Activated CD4-positive, alpha-beta T cell treated with anti-CD3 and anti-CD28 coated beads, Interleukin-2, amount 50 U/mL, for 4 hours (primary cell): ENCODE data around the gene TRAF1.
A peak's percentile ranks its signal among the peaks of the same experiment; 100 is the strongest.

ENCODE experiments used
- DNase-seq, 2 experiments: peaks; one replicate each; pipeline ENCODE4 v3.0.0-alpha.2; 2020

Gene TRAF1

DNA sequence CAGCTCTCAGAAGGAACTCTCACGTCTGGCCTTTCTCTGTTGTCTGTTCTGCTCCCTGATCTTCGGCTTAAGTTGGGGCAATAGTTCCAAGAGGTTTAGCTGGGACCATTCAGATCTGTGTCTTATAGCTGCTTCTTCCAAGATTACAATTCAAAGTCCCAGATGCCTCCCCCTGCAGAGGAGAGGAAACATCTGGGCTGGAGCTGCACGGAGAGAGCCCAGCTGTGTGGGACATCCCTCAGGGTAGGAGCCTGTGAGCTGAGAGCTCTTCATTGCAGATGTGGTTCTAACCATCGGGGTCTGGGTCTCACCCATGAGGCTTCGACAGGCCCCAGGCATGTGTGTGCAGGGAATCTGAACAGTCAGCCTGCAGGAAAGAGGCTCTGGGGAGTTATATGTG is 40.6 kb downstream of the TRAF1 start:
- DNase-seq: no peak

DNA sequence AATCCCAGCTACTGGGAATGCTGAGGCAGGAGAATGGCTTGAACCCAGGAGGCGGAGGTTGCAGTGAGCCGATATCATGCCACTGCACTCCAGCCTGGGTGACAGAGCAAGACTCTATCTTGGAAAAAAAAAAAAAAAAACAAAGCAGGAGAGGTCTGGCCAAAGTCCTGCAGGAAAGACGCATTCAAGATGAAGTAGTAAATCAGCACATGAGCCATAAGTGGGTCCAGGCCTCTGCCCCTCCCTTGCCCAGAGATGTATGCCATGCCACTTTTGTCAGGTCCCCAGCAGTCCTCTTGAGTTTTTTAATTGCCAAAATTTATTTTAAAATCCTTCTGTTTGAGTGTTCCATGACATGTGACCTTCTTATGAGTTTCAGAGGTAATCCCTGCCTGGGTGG is 41.1 kb downstream of the TRAF1 start:
- DNase-seq: no peak

DNA sequence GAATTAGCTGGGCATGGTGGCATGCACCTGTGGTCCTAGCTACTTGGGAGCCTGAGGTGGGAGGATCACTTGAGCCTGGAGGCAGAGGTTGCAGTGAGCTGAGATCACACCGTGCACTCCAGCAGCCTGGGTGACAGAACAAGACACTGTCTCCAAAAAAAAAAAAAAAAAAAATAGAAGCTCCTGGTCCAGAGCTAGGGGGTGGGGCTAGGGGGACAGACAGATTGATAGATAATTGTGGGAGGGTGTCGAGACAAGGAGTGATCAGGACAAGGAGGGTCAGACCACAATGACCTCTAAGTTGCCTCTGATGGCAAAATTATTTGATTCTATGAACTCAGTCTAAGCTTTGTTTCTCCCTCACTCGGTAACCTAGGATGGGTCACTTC is 43.0 kb downstream of the TRAF1 start:
- DNase-seq: no peak

DNA sequence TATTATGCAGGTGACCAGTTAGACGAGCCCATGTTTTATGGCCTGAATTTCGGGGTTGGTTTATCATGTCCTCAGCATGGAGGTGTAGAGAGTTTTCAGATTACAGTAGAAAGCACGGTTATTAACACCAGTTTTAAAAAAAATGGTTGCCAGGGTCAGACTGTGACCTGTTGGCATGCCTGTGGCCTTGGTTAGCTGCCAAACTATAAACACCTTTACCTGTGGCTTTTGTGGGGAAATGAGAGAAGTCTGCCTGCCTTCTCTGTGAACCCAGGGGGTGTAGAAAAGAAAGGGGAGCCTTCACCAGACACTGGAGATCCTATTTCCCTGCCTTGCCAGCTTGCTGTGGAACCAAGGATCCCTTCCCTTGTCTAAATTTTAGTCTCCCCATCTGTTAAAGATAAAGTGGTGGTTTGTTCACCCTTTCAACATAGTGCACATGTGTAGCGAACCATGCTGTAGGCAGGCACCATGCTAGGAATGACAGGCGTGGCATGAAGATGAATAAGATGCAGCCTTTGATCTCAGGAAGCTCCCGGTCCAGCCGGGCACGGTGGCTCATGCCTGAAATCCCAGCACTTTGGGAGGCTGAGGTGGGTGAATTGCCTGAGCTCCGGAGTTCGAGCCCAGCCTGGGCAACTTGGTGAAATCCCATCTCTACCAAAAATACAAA is 43.5 kb downstream of the TRAF1 start:
- no peak for DNase-seq

DNA sequence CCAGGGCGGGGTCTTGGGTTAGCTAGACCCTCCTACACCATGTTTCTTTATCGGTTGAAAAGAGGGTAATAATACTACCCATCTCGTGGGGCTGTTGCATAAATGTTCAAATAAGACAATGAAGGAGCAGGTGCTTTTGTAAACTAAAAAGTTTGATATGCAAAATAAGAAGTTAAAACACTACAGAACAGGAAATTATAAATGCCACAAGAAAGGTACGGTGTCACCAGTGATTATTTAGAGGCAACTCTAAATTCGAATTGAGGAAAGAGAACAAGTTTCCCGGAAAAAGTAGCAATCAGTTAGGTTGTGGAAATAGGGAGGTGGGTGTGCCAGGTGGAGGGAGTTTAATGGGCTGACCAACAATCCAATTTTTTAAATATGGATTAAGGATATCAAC is 47.1 kb downstream of the TRAF1 start:
- DNase-seq: no peak

DNA sequence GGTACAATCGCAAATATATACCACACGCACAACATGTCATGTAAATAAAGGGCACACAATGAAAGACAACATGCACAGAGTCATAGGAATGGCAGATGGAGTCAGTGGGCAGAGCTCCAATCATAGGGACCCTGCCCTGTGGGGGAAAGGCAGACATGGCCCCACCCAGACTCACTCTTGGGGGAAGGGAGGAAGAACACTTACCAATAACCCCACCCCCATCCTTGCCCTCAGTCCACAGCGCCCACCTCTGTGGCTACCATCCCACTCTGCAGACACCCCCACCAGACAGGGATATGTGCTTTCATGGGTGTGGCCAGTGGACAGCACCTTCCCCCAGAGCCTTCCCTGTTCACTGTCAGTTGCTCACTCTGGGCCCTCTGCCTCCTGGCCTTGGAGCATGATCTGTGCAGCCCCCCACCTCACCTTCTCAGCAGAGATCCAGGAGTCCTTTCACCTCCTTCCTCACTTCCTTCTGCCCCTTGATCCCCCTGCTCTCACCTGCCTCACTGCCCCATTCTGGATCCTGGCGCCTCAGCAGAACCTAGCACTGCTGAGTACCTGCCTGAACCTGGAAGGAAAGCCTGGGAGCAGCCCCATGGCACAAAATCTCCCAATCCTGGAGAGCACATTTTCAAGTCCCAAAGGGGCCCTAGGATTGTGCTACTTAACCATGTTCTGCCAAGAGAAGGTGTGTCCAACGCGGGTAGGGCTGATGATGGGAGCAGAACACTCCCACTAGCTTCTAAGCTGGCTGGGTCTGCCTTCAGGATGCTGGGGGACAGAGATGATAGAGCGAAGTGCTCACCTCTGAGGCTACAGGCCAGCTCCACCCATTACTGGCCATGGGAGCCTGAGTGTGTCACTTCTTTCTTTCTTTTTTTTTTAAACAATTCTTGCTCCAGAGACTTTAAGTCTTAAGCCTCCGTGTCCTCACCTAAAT is 48.1 kb downstream of the TRAF1 start:
- no peak for DNase-seq

DNA sequence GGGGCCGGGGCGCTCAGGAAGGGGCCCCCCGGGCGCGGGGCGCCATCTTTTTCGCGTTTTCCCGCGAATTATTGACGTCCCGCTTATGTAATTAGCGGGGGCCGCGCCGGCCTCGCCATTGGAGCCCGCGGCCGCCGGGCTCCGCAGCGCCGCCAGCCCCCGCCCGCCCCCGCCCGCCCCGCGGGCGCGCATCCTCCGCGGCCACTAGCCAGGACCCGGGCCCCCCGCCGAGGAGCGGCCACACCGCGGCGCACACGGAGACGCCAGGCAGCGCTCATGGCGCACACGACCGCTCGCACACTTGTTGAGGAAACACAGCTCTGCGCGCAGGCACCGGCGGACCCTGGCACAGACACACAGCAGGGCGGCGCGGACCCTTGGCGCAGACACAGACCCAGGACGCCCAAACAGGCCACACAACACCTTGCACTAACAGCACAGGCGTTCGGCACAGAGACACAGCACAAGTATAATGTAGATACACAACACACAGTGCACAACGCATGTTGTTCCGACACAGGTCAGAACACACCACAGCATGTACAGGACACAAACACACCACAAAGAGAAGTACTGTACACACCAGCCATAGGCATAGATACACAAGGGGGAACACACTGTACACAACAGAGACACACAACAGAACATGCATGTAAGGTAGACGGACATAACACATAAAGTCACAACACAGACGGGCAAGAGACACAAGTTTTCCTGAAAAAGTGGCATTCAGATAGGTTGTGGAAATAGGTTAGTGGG is 49.1 kb downstream of the TRAF1 start:
- DNase-seq: no peak

DNA sequence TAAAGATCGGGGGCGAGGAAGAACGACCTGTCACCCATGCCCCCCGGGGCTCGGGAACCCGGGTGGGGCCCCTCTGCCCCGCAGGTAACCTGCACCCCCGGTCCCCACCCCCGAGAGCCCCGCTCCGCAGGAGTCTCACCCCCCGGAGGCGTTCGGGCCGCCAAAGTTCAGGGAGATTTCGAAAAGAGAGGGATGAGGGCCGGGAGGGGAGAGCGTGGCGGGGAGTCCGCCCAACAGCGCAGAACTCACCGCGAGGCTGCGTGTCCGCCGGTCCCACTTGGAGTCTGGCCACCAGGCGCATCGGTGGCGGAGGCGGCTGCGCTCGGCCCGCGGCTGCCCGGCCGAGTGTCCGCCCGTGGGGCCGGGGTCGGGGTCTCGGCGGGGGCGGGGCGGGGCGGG is 49.8 kb downstream of the TRAF1 start, which contains the start of gene PHF19:
Gene PHF19, minus strand, starts transcription at position 347 of the 399 bp plus-strand sequence. CDS start 2,447 bp downstream, outside the sequence.
- DNase-seq: no peak

DNA sequence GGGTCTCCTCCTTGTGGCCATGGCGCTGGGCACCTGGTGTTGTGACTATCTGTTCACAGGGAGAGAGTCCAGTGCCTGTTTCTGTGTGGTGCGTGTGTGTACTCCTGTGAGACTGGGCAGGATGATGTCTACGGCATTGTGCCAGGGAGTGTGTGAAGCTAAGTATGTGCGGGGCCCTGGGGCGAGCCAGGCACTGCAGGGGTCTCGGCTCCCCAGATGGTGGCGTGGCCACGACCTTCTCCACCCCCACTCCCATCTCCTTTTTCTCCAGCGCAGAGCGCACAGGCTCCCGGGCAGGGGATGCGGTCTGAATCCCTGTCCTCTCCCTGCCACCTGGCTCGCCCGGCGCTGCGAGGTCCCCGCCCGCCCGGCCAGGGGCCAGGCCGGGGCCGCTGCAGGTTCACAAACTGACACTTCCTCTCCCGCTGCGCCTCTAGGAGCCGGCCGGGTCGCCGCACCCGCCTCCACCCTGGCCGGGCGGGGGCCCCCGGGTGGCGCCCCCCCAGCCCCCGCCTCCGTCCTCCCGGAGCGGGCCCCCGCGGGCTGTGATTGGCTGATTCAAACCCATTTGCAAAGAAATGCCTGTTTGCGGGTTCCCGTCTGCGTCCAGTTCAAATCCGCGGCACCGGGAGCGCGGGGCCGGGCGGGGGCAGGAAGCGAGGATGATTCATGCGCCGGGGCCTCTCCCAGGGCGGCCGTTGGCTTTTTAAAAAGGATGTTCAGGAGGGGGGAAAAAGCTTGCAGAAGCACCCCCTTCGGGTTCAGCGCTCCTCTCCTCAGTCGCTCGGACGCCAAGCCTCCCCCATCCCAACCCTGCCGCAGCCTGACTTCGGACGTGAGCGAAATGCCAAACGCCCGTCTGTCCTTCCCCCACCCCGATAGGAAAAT is 50.4 kb downstream of the TRAF1 start:
- DNase-seq: peak; percentile 63 to 68

DNA sequence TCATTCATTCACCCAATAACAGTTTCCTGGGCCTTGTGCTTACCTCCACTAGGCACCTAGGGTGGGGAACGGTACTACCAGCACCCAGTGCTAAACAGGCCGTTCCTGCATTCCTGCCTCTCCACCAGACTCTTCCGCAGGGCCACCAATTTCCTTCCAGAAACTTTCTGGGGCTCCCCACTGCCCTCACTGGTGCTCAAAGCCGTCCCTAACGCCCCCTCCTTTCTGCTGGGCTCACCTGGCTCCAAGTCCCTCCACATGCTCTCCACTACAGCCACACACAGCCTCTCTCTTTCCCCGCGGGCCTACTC is 51.0 kb downstream of the TRAF1 start:
- DNase-seq: no peak

DNA sequence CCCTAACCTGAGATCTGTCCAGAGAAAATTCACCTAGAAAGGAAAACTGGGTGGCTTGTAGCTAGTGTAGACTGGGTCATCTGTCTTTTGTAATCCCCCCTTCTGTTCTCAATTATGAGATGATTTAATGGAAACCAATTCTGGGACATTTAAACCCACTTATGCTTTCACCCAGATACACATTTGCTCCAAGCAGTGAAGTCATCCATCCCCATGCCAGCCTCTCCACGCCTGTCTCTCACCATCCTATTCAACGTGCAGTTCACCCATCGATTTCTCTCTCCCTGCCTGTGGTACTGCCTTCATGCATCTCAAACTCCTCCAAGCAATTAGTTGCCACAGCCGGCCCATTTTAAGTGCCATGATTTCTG is 51.4 kb downstream of the TRAF1 start:
- DNase-seq: no peak

DNA sequence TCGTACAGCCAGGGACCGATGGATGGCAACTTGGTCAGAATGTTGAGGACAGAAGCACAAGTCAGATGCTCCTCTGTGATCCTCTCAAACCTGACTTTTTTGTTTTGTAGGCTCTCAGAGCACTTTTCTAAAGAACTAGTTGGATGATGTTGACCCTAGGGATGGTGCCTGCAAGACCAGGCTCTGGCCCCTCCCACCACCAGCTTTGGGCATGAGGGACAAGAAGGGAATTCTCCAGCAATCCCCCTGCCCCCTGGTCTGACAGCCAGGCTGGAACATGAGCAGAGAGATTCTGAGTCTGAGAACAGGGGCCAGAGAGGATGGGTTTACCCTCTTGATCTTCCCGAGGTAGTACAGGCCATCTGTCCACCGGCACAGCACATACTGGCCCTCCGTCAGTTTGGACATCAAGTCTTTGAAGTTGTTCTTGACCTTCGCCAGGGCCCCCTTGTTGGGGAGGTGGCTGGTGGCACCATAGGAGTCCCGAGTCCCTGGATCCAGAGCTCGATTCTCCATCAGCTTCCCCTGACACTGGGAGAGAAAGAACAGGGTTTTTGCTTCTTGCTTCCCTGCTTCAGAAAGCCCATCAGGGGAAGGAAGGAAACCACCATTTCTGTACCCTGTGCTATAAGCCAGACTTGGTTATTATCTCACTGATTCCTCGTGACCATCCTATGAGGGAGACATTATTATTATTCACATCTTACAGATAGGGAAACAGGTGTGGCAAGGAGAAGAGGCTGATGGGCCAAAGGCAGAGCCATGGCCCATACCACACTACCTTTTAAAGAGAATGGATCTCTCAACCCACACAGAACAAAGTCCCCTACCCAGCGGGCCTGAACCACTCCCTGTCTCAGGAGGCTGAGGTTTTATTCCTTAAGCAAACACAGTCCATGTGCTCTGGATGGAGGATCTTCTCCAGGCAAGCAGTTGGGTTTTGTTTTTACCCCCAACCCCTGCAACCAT is 52.1 kb downstream of the TRAF1 start:
- DNase-seq: no peak

DNA sequence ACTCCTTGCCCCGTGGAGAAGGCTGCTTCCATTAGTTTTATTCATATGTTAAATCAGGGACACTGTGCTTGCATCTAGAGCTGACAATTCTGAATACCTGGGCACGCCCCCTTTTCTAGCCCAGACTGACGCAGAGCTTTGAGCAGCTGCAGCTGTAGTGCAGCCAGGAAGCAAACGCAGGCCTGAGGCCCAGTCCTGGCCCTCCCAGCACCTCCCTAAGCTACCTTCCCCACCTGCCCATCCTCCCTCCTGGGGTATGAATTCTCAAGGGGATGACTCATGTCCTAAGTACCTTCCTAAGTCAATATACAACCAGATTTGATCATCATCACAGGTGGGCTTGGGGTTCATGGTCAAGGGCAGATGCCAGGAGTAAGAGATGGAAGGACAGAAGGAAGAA is 53.1 kb downstream of the TRAF1 start:
- no peak for DNase-seq

DNA sequence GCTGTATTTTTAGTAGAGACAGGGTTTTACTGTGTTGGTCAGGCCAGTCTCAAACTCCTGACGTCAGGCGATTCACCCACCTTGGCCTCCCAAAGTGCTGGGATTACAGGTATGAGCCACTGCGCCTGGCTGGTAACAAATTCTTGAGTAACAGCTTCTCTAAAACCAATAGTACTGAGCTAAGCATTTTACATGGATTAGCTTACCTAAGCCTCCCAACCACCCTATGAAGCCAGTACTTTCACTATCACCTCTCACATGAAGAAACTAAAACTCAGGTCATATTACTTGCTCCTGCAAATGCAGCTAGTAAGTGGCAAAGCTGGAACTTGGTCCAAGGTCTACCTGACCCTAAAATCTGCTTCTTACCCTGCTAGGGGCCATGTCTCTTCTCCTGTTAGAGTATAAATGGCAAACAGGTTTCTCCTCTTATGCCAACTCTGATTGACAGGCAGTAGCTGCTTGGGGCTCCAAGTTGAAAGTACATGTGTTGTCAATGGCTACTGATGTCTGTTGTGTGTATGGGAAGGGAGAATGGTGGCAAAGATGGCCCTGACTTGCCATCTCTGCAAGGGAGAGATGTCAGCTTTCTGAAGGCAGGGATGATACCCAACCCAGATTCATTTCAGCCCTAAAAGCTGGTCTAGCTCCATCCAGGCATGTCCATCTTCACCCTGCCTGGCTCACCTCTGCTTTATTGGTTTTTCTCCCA is 53.6 kb downstream of the TRAF1 start:
- DNase-seq: no peak

DNA sequence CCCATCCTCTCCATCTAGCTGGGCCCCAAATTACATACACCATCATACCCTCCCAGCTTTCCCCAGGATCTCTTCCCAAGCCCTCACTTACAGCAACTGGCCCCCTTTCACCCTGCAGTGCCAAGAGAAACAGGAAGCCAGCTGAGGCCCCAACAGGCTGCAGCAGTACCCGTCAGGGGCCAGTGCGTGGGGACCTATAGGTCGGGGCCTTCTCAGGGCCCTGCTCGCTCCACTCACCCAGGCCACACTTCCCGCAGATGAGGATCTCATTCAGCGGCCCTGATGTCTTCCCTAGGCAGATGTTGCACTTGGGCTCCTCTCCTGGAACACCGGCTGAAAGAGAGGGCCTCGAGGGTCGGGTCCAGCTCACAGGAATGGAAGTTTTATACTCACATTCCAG is 56.4 kb downstream of the TRAF1 start:
- no peak for DNase-seq

DNA sequence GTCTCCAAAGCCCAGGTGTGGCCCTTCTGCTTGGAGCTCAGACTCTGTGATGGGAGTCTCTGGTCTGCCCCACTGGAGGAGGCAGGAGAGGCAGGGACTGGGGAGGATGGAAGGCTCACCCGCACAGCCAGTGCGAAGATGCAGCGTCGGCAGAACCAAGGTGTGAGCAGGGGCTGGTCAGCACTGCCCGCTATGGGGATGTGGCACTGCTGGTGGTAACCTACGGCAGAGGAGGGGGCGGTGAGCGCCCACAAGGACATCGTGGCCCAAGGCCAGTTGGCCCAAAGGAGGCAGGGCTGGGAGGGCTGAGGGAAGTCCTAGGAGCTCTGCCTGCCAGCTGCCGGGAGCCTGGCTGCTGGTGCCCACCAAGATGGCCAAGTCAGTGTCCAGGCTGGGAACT is 56.9 kb downstream of the TRAF1 start:
- no peak for DNase-seq

DNA sequence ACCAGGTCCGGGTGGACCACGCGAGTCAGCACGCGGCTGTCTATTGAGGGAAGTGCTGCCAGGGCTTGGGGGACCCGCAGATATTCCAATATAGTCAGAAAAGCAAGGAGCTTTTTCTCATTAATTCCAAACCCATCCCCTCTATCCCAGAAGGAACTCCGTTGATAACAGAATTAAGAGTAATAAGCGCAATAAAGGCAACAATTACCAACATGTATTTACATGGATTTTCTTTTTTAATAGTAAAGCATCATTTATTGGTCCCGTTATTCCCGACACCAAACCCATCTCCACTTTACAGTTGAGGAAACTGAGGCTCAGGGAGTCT is 57.3 kb downstream of the TRAF1 start:
- DNase-seq: no peak

DNA sequence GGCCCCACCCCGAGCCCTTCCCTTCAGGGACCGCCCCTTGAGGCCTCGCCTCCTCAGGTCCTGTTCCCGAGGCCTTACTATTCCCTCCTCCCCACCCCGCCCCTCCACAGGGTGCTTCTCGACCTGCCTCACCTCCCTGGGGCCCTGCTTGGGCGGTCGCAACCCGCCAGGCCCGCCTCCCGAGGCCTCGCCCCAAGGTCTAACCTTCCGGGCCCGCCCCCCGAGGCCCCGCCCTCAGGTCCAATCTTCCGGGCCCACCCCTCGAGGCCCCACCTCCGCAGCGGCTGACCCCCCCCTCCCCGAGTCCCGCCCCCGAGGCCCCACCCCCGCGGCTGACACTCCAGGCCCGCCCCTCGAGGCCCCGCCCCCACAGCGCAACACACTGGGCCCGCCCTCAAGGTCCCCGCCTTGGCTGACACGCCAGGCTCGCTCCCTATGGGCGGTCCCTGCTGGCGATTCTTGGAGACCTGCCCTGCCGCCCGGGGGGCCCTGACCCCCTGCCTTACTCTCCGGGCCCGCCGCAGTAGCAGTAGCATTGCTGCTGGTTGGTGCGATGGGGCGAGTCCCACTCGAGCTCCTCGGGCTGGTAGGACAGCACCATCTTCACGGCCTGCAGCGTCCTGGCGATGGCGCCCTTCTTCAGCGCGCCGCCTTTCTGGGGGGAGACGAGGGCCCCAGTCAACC is 57.8 kb downstream of the TRAF1 start:
- peak; percentile 96 to 97 for DNase-seq

DNA sequence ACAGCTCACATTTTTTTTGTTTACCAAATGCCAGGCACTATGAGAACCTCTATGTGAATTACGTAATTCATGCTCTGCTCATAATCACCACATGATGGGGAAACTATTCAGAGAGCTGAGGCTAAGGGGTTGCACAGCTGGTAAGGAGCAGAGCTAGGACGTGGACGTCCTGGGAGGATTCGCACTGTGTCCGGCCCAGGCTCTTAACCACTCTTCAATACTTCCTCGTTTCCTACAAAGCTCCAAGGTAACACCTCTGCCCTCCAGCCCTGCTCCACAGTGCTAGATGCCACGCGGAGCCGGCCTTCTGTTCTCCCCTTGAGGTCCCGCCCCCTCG is 58.3 kb downstream of the TRAF1 start:
- DNase-seq: no peak

DNA sequence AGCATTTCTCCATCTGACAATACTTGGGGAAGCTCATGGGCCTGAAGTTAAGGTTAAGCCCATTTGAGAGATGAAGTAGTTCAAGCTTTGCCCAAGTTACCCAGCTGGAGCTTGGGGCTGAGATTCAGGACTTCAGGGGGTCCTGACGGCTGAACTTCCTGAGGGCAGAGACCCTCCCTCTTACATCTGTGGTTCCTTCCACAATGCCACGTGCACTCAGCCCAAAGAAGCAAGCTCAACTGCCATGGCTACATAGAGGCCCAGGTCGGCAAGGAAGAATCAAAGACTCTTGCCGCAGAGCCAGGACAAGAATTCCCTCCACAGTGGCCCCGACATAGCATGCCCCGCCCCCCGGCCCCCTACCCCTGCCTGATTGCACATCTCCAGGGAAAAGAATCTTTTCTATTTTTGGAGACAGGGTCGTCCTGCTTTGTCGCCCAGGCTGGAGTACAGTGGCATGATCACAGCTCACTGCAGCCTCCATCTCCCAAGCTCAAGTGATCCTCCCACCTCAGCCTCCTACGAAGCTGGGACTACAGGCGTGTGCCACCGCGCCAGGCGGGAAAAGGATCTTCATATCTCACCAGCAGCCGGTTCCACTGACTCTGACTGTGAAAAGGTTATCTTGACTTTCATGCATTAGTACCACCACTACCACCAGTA is 58.8 kb downstream of the TRAF1 start:
- no peak for DNase-seq
